SK-N-SH (cell line): ENCODE measurements around the gene CD300C. TPM values are rescaled to one million over a fixed set of nuclear protein-coding genes. Genes with fewer than 3 reads are reported as not detected.

Experiments
- CTCF ChIA-PET: fragments of 300-600, 350-600 bp; formaldehyde crosslinking; extraction: SDS; loops from one replicate; lab custom pipeline; 2021; lab: Yijun Ruan, JAX
- POLR2A ChIA-PET: fragments of 350-600 bp; sonication (Branson Sonifier 250); formaldehyde crosslinking; extraction: SDS; loops from one replicate; lab custom pipeline; 2020; ENCODE audit warnings: antibody characterized with exemption, inconsistent platforms; lab: Yijun Ruan, JAX
- DNase-seq: peaks from one replicate; pipeline ENCODE4 v3.0.0; 2012
- H2AFZ ChIP-seq: fragments of 200-600 bp; sonication (generic); 2 replicates; pipeline ENCODE4 v1.8.1; 2016; ENCODE audit warnings: antibody characterized with exemption, mild to moderate bottlenecking, low read depth
- H3F3A ChIP-seq: fragments of 200-600 bp; sonication (generic); replicated peaks from 2 replicates; pipeline ENCODE3; 2016; ENCODE audit warnings: antibody characterized with exemption, mild to moderate bottlenecking; ENCODE audit not compliant: insufficient read depth
- H3K27ac ChIP-seq, 2 experiments: fragments of 200-500 bp in 1 of 2; fragments of 200-600 bp in 1 of 2; sonication (Bioruptor generic) in 1 of 2; sonication (generic), shearing (Covaris generic) in 1 of 2; 2 replicates each; pipeline versions ENCODE4 v1.5.1 to v1.6.1; 2014 to 2016; ENCODE audit warnings: low read depth in 2 of 2, inconsistent platforms in 1 of 2, low read length in 1 of 2, mild to moderate bottlenecking in 1 of 2, mixed read lengths in 1 of 2
- H3K27me3 ChIP-seq: fragments of 200-600 bp; sonication (generic), shearing (Covaris generic); 2 replicates; pipeline ENCODE4 v1.6.1; 2016; ENCODE audit warnings: mixed run types; ENCODE audit not compliant: insufficient read depth
- H3K36me3 ChIP-seq, 2 experiments: fragments of 200-500 bp in 1 of 2; fragments of 200-600 bp in 1 of 2; sonication (Bioruptor generic) in 1 of 2; sonication (generic) in 1 of 2; replicated peaks in 1 of 2; 2 replicates each; pipeline versions ENCODE3 to v1.5.1; 2014 to 2016; ENCODE audit warnings: low read length in 1 of 2, mild to moderate bottlenecking in 1 of 2; ENCODE audit not compliant: insufficient read depth in 2 of 2, control insufficient read depth in 1 of 2
- H3K4me1 ChIP-seq, 2 experiments: fragments of 200-500 bp in 1 of 2; fragments of 200-600 bp in 1 of 2; sonication (Bioruptor generic) in 1 of 2; sonication (generic), shearing (Covaris generic) in 1 of 2; 2 replicates each; pipeline versions ENCODE4 v1.5.1 to v1.6.1; 2014 to 2016; ENCODE audit warnings: low read depth in 1 of 2, low read length in 1 of 2, mixed run types in 1 of 2; ENCODE audit not compliant: insufficient read depth in 2 of 2, control insufficient read depth in 1 of 2
- H3K4me2 ChIP-seq: fragments of 200-600 bp; sonication (generic), shearing (Covaris generic); 2 replicates; pipeline ENCODE4 v1.6.1; 2017; ENCODE audit warnings: mixed run types
- H3K4me3 ChIP-seq, 2 experiments: fragments of 200-500 bp in 1 of 2; fragments of 200-600 bp in 1 of 2; sonication (Bioruptor generic) in 1 of 2; sonication (generic), shearing (Covaris generic) in 1 of 2; 2 replicates each; pipeline versions ENCODE4 v1.5.1 to v1.8.1; 2014 to 2016; ENCODE audit warnings: low read depth in 2 of 2, inconsistent platforms in 1 of 2, low read length in 1 of 2, mild to moderate bottlenecking in 1 of 2, mixed read lengths in 1 of 2, moderate library complexity in 1 of 2
- H3K79me2 ChIP-seq: fragments of 200-600 bp; sonication (generic); 2 replicates; pipeline ENCODE4 v1.8.1; 2017; ENCODE audit warnings: mild to moderate bottlenecking; ENCODE audit not compliant: insufficient read depth
- H3K9ac ChIP-seq: fragments of 200-600 bp; sonication (generic); 2 replicates; pipeline ENCODE4 v1.6.1; 2017; ENCODE audit warnings: mixed run types
- H3K9me2 ChIP-seq: fragments of 200-600 bp; sonication (generic); 2 replicates; pipeline ENCODE4 v1.6.1; 2017; ENCODE audit warnings: mixed run types
- H3K9me3 ChIP-seq: fragments of 200-600 bp; sonication (generic); 2 replicates; pipeline ENCODE4 v1.6.1; 2017; ENCODE audit warnings: mixed run types, mild to moderate bottlenecking, moderate library complexity
- H4K20me1 ChIP-seq: fragments of 200-600 bp; sonication (generic); 2 replicates; pipeline ENCODE4 v1.6.1; 2017; ENCODE audit warnings: mild to moderate bottlenecking, mixed run types; ENCODE audit not compliant: insufficient read depth
- CHD2 ChIP-seq: fragments of 150-350 bp; IDR thresholded peaks from 2 replicates; pipeline ENCODE4 v1.6.1; 2018; ENCODE audit warnings: low read length; ENCODE audit not compliant: partially characterized antibody
- FOSL2 ChIP-seq: IDR thresholded peaks from 2 replicates; pipeline ENCODE4 v1.4.0; 2012; ENCODE audit warnings: low read depth, mild to moderate bottlenecking, moderate library complexity, borderline replicate concordance
- FOXM1 ChIP-seq: IDR thresholded peaks from 2 replicates; pipeline ENCODE4 v1.4.0; 2012; ENCODE audit warnings: low read depth, mild to moderate bottlenecking
- GATA2 ChIP-seq: sonication (generic); formaldehyde crosslinking; IDR thresholded peaks from 2 replicates; pipeline ENCODE4 v1.5.0; 2020; ENCODE audit warnings: mild to moderate bottlenecking, missing genetic modification reagents
- JUND ChIP-seq: IDR thresholded peaks from 2 replicates; pipeline ENCODE4 v1.4.0; 2012
- MXI1 ChIP-seq: IDR thresholded peaks from 2 replicates; pipeline ENCODE4 v1.6.1; 2012; ENCODE audit warnings: mild to moderate bottlenecking, low read depth, low read length, improper control_type of control experiment
- NFIC ChIP-seq: IDR thresholded peaks from 2 replicates; pipeline ENCODE4 v1.4.0; 2012; ENCODE audit warnings: borderline replicate concordance
- NRF1 ChIP-seq: IDR thresholded peaks from 2 replicates; pipeline ENCODE4 v1.6.1; 2012; ENCODE audit warnings: low read depth, mild to moderate bottlenecking, low read length
- POLR2AphosphoS5 ChIP-seq: IDR thresholded peaks from 2 replicates; pipeline ENCODE4 v1.6.1; 2012; ENCODE audit warnings: low read depth, low read length
- RAD21 ChIP-seq: IDR thresholded peaks from 2 replicates; pipeline ENCODE4 v1.6.1; 2012; ENCODE audit warnings: mild to moderate bottlenecking, low read length
- SIN3A ChIP-seq: IDR thresholded peaks from 2 replicates; pipeline ENCODE4 v1.6.1; 2012; ENCODE audit warnings: low read depth, mild to moderate bottlenecking, low read length, moderate library complexity, borderline replicate concordance
- SMC3 ChIP-seq: IDR thresholded peaks from 2 replicates; pipeline ENCODE4 v1.6.1; 2012; ENCODE audit warnings: low read depth, low read length, improper control_type of control experiment
- TAF1 ChIP-seq: IDR thresholded peaks from 2 replicates; pipeline ENCODE4 v1.6.1; 2012; ENCODE audit warnings: low read depth, mild to moderate bottlenecking, low read length, moderate library complexity, borderline replicate concordance
- YY1 ChIP-seq: IDR thresholded peaks from 2 replicates; pipeline ENCODE4 v1.4.0; 2012; ENCODE audit warnings: low read depth, mild to moderate bottlenecking
- WGBS: methylation state at CpG from one replicate; pipeline ENCODE4 v1.1.6; 2017; ENCODE audit warnings: low lambda C conversion rate; 5-methylcytosine and 5-hydroxymethylcytosine counted together
- polyA plus RNA-seq, 3 experiments: library from polyadenylated mRNA; depleted of rRNA; stranded (reverse); fragments of >200 nt; gene quantifications; 2 replicates each; pipeline ENCODE4 v1.2.3, GENCODE V29; 2012
- TF ChIP-seq, protein P1 (sequence below): fragments of 150-350 bp; IDR thresholded peaks from 2 replicates; pipeline ENCODE4 v1.6.1; 2017; ENCODE audit warnings: antibody characterized with exemption, low read length, low read depth, borderline replicate concordance
- TF ChIP-seq, protein P2 (sequence below): IDR thresholded peaks from 2 replicates; pipeline ENCODE4 v1.4.0; 2012; ENCODE audit warnings: low read depth, borderline replicate concordance
- TF ChIP-seq, protein P3 (sequence below): IDR thresholded peaks from 2 replicates; pipeline ENCODE4; 2012
- TF ChIP-seq, protein P4 (sequence below): IDR thresholded peaks from 2 replicates; pipeline ENCODE4 v1.4.0; 2012; ENCODE audit warnings: low read depth
- TF ChIP-seq, protein P5 (sequence below): IDR thresholded peaks from 2 replicates; pipeline ENCODE4 v1.6.1; 2012; ENCODE audit warnings: mild to moderate bottlenecking, low read depth, low read length, moderate library complexity

CD300C gene
- polyA plus RNA-seq, 1 of the 3 experiments (the other 2 are of a cell fraction) = not detected

DNA sequence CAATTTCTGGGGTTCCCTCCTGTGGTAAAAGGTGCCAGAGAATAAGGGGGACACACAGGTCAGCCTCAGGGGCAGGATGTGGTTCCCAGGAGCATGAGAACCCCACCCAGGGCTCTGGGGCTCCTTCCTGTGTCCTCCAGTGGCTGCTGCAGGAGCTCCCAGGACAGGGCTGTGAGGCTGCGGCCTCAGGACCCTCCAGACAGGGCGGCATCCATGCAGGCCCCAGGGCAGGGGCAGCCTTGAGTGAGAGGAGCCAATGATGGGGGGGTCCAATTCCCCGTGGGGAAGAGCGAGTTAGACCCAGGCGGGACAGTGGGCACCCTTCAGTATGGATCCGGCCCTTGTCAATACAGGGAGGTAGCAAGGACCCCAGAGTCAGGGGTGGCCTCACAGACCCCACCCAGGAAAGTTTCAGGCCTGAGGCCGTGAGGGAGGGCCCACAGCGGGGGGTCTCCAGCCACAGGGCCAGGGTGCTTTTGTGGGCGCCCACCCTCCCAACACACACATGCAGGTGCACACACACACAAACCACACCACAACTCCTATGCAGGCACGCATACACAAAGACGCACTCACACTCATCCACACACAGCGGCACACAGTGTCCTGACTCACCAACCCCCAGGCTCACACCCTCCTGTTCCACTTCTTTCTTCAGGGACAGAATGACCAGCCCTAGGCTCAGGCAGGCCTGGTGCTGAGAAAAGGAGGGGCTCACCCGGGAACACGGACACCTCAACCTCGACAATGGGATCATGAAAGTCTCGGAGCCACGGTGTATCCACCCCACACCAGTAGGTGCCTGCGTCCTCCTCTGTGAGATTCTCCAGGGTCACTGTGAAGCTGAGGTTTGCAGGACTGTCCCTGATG, 1.8 kb downstream of the CD300C start:
- H3F3A ChIP-seq = no peaks in the 10 kb centered on the region
- H3K9me3 ChIP-seq = no peaks in the 10 kb centered on the region; the same call in 1 of the 2 replicates
- no peak overlapping the region for H3K4me2 ChIP-seq
- TF ChIP-seq JUND (no peak), POLR2AphosphoS5 (no peak), NRF1 (no peak), SMC3 (no peak), SIN3A (no peak), CHD2 (no peak), NFIC (no peak), FOSL2 (no peak)
- TF ChIP-seq, protein P1, sequence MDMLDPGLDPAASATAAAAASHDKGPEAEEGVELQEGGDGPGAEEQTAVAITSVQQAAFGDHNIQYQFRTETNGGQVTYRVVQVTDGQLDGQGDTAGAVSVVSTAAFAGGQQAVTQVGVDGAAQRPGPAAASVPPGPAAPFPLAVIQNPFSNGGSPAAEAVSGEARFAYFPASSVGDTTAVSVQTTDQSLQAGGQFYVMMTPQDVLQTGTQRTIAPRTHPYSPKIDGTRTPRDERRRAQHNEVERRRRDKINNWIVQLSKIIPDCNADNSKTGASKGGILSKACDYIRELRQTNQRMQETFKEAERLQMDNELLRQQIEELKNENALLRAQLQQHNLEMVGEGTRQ = no peak
- TF ChIP-seq, protein P2, sequence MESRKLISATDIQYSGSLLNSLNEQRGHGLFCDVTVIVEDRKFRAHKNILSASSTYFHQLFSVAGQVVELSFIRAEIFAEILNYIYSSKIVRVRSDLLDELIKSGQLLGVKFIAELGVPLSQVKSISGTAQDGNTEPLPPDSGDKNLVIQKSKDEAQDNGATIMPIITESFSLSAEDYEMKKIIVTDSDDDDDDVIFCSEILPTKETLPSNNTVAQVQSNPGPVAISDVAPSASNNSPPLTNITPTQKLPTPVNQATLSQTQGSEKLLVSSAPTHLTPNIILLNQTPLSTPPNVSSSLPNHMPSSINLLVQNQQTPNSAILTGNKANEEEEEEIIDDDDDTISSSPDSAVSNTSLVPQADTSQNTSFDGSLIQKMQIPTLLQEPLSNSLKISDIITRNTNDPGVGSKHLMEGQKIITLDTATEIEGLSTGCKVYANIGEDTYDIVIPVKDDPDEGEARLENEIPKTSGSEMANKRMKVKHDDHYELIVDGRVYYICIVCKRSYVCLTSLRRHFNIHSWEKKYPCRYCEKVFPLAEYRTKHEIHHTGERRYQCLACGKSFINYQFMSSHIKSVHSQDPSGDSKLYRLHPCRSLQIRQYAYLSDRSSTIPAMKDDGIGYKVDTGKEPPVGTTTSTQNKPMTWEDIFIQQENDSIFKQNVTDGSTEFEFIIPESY = no peak
- H3K4me1 ChIP-seq = no peaks in the 10 kb centered on the region
- no peaks in the 10 kb centered on the region for H3K36me3 ChIP-seq
- no peak overlapping the region for H3K9ac ChIP-seq
- H3K27ac ChIP-seq = no peak overlapping the region
- H4K20me1 ChIP-seq = no peaks in the 10 kb centered on the region
- H3K9me2 ChIP-seq = no peaks in the 10 kb centered on the region
- 65% methylated on average over 12 of the region's 18 CpGs for WGBS
- no peak overlapping the region for H3K4me3 ChIP-seq
- POLR2A ChIA-PET = no interaction called here
- H3K79me2 ChIP-seq = no peaks in the 10 kb centered on the region
- DNase-seq = no peak
- no peak overlapping the region for H2AFZ ChIP-seq
- no peaks in the 10 kb centered on the region for H3K27me3 ChIP-seq
- CTCF ChIA-PET = interaction anchor here (0.7 to 1.7 kb wide), 5 partner anchors 8 to 113 kb away, joined by 3 to 5 read pairs (median 4); no protein-coding TSS in a partner anchor

DNA sequence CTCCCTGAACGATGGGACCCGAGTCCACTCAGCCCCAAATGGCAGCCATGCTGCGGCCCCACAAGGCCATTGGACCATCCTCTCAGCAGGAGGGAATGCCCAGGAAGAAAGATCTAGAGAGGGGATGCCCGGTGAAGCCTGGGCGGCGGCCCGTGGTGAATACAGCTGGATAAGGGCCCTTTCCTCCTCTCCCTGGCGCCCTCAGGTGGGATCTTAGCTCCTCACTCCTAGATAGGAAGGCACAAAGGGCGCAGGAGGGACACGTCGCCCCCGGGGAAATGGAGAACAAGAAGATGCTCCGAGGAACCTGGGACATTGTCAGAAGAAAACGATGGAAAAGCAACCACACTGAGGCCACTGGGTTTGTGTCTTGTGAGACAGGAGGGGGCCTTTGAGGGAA, 2.5 kb downstream of the CD300C start:
- Histone ChIP-seq H4K20me1 (no peaks in the 10 kb centered on the region), H2AFZ (no peak overlapping the region), H3K27me3 (no peaks in the 10 kb centered on the region), H3K36me3 (no peaks in the 10 kb centered on the region), H3K9ac (no peak overlapping the region), H3K4me2 (no peak overlapping the region), H3F3A (no peaks in the 10 kb centered on the region), H3K4me1 (no peaks in the 10 kb centered on the region), H3K9me2 (no peaks in the 10 kb centered on the region), H3K4me3 (no peak overlapping the region), H3K27ac (no peak overlapping the region), H3K9me3 (no peaks in the 10 kb centered on the region; the same call in 1 of the 2 replicates), H3K79me2 (no peaks in the 10 kb centered on the region)
- WGBS = 48% methylated on average over 14 of the region's 14 CpGs
- CTCF ChIA-PET = interaction anchor here (0.6 to 2.4 kb wide), 7 partner anchors 9 to 193 kb away, joined by 3 to 8 read pairs (median 4); partner anchors contain the start of gene RAB37
- no peak for DNase-seq
- POLR2A ChIA-PET = no interaction called here
- TF ChIP-seq, protein P3, sequence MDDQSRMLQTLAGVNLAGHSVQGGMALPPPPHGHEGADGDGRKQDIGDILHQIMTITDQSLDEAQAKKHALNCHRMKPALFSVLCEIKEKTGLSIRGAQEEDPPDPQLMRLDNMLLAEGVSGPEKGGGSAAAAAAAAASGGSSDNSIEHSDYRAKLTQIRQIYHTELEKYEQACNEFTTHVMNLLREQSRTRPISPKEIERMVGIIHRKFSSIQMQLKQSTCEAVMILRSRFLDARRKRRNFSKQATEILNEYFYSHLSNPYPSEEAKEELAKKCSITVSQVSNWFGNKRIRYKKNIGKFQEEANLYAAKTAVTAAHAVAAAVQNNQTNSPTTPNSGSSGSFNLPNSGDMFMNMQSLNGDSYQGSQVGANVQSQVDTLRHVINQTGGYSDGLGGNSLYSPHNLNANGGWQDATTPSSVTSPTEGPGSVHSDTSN = no peak
- TF ChIP-seq, protein P4, sequence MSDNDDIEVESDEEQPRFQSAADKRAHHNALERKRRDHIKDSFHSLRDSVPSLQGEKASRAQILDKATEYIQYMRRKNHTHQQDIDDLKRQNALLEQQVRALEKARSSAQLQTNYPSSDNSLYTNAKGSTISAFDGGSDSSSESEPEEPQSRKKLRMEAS = no peak
- TF ChIP-seq YY1 = no peak
- TF ChIP-seq GATA2 (CRISPR knock-in tag) = no peak
- TF ChIP-seq CHD2 = no peak
- TF ChIP-seq POLR2AphosphoS5 = no peak
- TF ChIP-seq FOXM1 = no peak
- TF ChIP-seq, protein P5, sequence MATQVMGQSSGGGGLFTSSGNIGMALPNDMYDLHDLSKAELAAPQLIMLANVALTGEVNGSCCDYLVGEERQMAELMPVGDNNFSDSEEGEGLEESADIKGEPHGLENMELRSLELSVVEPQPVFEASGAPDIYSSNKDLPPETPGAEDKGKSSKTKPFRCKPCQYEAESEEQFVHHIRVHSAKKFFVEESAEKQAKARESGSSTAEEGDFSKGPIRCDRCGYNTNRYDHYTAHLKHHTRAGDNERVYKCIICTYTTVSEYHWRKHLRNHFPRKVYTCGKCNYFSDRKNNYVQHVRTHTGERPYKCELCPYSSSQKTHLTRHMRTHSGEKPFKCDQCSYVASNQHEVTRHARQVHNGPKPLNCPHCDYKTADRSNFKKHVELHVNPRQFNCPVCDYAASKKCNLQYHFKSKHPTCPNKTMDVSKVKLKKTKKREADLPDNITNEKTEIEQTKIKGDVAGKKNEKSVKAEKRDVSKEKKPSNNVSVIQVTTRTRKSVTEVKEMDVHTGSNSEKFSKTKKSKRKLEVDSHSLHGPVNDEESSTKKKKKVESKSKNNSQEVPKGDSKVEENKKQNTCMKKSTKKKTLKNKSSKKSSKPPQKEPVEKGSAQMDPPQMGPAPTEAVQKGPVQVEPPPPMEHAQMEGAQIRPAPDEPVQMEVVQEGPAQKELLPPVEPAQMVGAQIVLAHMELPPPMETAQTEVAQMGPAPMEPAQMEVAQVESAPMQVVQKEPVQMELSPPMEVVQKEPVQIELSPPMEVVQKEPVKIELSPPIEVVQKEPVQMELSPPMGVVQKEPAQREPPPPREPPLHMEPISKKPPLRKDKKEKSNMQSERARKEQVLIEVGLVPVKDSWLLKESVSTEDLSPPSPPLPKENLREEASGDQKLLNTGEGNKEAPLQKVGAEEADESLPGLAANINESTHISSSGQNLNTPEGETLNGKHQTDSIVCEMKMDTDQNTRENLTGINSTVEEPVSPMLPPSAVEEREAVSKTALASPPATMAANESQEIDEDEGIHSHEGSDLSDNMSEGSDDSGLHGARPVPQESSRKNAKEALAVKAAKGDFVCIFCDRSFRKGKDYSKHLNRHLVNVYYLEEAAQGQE = no peak
- no peak for TF ChIP-seq TAF1
- no peak for TF ChIP-seq RAD21
- no peak for TF ChIP-seq MXI1
- TF ChIP-seq JUND = no peak
